DMS53 treated with DMSO at 0.1 percent for 48 hours (cell line): ENCODE measurements around the gene COLGALT1.

Experiments used
- DNase-seq: peaks from one replicate; lab custom pipeline; 2025; ENCODE audit not compliant: unreplicated experiment; lab: John Stamatoyannopoulos, UW

The COLGALT1 gene

GRCh38 chr19:17618281-17618903 lies 62.9 kb downstream of the COLGALT1 start:
- no peak for DNase-seq

DNA sequence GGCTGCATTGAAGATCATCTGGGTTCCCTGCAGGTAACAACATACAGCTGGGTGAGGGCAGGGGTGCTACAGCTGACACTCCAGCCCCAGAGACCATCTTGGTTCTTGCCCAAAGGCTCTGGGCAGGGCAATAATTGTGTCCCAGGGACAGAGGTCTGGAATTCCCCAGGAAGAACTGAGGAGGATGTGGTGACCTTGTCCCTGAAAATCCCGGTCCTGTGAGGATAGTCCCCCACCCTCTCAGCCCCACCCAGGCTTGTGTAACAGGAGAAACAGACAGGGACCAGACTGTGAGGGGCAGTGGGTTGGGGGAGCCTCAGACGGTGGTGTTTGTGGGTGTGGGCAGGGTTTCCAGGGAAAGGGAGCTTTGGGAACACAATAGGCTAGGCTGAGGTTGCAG lies 63.5 kb downstream of the COLGALT1 start:
- no peak for DNase-seq

GRCh38 chr19:17620696-17621095 lies 65.2 kb downstream of the COLGALT1 start:
- no peak for DNase-seq

DNA sequence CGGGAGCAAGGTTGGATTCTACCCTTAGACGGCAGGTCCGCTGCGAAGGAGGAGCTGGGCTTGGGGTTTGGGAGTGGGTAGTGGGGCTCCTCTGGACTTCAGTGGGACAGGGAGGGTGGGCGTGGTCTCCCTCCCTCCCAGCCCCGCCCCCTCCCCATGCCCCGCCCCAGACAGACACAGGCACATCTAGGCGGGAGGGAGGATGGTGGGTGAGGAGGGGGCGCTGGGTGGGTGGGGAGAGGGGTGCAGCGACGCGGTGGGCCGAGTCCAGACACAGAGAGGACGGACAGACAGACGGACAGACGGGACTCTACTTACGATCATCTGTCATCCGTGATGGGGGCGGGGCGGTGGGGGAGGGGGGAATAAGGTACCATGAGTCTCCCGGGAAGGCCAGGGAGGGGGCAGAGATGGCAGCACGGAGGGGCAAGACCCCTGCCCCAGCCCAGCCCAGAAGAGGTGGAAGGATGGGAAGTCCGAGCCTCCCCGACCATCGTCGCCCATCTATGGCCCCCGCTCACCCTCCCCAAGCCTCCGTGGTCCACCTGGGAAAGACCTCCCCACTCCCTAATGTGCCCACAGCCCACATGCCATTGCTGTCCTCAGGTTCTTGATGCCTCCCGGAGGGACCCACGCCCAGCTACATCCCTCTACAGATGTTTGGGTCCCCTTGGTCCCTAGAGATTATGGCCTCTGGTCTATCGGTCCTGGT lies 67.9 kb downstream of the COLGALT1 start:
- no peak for DNase-seq

GRCh38 chr19:17624314-17624991 lies 69.0 kb downstream of the COLGALT1 start:
- DNase-seq = no peak

GRCh38 chr19:17625043-17625442 lies 69.6 kb downstream of the COLGALT1 start:
- no peak for DNase-seq

DNA sequence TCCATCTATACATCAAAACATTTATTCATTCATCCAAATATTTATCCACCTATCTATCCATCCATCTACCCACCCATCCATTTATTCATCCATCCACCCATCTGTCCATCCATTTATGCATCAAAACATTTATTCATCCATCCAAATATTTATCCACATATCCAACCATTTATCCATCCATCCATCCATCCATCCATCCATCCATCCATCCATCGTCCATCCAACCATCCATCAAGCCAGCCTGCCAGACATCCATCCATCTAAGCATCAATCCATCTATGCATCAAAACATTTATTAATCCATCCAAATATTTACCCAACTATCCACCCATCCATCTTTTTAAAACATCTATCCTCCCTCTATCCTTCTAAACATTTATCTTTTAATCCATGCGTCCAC lies 70.5 kb downstream of the COLGALT1 start:
- DNase-seq = no peak

DNA sequence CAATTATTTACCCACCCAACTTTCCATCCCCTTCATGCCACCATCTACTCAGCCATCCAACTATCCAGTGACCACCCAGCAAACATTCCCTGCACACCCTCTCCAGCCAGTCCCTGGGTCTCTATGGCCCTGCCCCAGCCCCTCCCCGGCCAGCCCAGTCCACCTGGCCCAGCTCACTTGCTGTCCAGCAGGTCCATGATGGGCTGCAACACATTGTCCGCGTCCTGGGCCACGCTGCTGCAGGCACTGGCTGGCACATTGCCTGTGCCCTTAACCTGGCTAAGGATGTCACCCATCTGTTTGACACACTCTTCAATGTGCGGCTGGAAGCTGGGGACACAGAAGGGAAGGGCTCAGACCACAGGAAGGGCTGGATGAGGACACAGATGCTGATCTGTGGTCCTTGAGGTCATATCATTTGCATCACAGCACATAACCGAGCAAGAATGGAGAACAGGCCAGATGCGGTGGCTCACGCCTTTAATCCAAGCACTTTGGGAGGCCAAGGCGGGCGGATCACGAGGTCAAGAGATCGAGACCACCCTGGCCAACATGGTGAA lies 71.1 kb downstream of the COLGALT1 start:
- DNase-seq = no peak

DNA sequence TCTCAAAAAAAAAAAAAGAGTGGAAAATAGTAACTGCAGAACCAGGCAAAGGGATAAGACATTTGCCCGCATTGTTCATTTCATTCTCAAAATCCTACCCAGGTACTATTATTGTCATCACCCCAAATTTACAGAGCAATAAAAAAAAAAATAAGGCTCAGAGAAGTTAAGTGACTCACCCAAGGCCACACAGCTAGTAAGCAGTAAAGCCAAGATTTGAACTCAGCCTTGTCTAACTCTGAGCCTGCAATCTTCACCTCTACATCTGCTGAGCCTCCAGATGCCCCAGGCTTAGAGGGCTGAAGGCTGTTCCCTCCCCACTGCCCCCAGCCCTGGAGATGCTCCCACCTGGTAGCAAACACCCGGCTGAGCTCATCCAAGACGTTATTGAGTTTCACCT lies 71.7 kb downstream of the COLGALT1 start:
- no peak for DNase-seq

- DNase-seq = no peak
Observed at GRCh38 chr19:17627921-17628320, 72.5 kb downstream of the COLGALT1 start.

DNA sequence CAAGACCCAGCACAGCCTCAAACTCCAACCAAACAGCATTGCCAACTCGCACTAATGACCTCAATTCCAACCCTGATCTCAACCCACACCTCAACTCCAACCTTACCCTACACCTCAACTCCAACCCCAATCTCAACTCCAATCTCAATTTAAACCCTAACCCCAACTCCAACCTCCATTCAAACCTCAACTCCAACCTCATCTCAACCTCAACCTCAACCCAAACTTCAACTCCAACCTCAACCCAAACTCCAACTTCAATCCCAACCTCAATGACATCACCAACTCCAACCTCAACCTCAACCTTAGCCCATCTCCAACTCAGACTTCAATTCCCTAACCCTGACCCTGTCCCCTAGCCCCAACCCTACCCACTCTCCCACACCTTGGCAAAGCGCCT lies 74.3 kb downstream of the COLGALT1 start:
- no peak for DNase-seq

- DNase-seq = no peak
Observed at GRCh38 chr19:17632577-17632976, 77.1 kb downstream of the COLGALT1 start.
